ENCODE results near the gene PSKH1.

DNA sequence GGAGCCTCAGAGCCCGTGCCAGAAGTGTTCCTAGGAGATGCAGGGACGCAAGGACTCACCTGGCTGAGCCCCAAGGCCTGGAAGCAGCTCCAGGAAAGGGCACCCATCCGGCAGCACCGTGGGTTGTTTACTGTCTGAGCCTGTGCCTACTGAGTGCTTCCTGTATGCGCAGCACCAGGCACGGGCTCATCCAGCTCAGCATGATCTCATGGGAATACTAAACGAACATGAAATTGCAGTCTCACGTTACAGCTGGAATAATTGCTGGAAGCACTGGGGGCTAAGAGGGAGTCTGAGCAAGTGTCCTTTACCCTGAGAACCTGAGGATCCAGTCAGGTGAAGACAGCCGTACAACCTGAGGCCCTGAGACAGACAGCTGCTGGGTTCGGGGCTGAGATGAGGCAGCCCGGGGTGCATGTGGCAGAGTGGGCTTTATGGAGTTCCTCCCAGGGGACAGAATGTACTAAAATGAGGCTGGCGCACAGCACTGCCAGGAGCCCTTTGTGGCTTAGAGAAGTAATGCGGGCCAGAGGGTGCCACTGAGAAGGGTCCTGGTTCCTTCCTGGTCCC is 33.2 kb downstream of the PSKH1 start:
- TF ChIP-seq, protein P1, sequence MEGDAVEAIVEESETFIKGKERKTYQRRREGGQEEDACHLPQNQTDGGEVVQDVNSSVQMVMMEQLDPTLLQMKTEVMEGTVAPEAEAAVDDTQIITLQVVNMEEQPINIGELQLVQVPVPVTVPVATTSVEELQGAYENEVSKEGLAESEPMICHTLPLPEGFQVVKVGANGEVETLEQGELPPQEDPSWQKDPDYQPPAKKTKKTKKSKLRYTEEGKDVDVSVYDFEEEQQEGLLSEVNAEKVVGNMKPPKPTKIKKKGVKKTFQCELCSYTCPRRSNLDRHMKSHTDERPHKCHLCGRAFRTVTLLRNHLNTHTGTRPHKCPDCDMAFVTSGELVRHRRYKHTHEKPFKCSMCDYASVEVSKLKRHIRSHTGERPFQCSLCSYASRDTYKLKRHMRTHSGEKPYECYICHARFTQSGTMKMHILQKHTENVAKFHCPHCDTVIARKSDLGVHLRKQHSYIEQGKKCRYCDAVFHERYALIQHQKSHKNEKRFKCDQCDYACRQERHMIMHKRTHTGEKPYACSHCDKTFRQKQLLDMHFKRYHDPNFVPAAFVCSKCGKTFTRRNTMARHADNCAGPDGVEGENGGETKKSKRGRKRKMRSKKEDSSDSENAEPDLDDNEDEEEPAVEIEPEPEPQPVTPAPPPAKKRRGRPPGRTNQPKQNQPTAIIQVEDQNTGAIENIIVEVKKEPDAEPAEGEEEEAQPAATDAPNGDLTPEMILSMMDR (IDR thresholded peaks at IDR 0.05; ENCODE audit: insufficient read depth, low read length), result no peak
- TF ChIP-seq, protein P2, sequence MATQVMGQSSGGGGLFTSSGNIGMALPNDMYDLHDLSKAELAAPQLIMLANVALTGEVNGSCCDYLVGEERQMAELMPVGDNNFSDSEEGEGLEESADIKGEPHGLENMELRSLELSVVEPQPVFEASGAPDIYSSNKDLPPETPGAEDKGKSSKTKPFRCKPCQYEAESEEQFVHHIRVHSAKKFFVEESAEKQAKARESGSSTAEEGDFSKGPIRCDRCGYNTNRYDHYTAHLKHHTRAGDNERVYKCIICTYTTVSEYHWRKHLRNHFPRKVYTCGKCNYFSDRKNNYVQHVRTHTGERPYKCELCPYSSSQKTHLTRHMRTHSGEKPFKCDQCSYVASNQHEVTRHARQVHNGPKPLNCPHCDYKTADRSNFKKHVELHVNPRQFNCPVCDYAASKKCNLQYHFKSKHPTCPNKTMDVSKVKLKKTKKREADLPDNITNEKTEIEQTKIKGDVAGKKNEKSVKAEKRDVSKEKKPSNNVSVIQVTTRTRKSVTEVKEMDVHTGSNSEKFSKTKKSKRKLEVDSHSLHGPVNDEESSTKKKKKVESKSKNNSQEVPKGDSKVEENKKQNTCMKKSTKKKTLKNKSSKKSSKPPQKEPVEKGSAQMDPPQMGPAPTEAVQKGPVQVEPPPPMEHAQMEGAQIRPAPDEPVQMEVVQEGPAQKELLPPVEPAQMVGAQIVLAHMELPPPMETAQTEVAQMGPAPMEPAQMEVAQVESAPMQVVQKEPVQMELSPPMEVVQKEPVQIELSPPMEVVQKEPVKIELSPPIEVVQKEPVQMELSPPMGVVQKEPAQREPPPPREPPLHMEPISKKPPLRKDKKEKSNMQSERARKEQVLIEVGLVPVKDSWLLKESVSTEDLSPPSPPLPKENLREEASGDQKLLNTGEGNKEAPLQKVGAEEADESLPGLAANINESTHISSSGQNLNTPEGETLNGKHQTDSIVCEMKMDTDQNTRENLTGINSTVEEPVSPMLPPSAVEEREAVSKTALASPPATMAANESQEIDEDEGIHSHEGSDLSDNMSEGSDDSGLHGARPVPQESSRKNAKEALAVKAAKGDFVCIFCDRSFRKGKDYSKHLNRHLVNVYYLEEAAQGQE (IDR thresholded peaks at IDR 0.05; ENCODE audit: insufficient replicate concordance, low read depth), result no peak
- no peak for TF ChIP-seq SPI1 (IDR thresholded peaks at IDR 0.05; ENCODE audit: borderline replicate concordance, low read depth)
- TF ChIP-seq GABPA (IDR thresholded peaks at IDR 0.05; ENCODE audit: low read depth), result no peak
- TF ChIP-seq POLR2AphosphoS5 (IDR thresholded peaks at IDR 0.05; ENCODE audit: low read depth), result no peak

All from HL-60 (cell line).